Activated CD4-positive, alpha-beta T cell treated with anti-CD3 and anti-CD28 coated beads for 1 hour (primary cell): ENCODE data around the gene IGLL5.

Experiments used
- DNase-seq: peaks from one replicate; pipeline ENCODE4 v3.0.0-alpha.2; 2020

IGLL5 gene

DNA sequence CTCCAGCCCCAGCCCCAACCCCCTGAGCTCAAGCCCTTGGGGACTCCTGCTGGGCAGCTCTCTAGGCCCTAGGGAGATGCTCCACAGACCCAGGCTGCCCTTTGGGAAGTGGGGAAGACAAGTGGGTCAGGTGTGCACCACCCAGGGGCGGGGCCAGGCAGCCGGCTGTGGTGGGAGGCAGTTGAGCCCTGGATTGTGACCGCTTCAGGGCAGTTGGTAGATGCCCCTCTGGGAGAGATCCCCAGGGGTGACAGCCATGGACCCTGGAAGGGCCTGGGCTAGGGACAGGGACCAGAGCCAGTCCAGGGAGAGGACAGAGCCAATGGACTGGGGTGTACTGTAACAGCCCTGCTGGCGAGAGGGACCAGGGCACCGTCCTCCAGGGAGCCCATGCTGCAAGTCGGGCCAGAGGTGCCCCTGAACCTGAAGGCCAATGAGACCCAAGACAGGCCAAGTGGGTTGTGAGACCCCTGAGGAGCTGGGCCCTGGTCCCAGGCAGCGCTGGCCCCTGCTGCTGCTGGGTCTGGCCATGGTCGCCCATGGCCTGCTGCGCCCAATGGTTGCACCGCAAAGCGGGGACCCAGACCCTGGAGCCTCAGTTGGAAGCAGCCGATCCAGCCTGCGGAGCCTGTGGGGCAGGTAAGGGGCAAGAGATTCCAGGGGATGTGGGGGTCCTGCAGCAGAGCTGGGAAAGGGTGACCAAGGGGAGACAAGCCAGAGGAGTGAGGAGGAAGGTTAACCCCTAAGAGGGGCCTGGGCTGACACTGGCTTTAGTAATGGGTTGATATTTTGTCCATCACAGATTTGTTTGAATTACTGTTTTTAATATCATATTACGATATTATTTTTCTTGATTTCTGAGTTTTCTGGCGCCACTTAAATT is at the start of gene IGLL5:
Gene IGLL5 (plus strand): TSS at position 196 of the 883 bp plus-strand sequence. CDS start 238 bp downstream, at position 434.
- DNase-seq = no peak

DNA sequence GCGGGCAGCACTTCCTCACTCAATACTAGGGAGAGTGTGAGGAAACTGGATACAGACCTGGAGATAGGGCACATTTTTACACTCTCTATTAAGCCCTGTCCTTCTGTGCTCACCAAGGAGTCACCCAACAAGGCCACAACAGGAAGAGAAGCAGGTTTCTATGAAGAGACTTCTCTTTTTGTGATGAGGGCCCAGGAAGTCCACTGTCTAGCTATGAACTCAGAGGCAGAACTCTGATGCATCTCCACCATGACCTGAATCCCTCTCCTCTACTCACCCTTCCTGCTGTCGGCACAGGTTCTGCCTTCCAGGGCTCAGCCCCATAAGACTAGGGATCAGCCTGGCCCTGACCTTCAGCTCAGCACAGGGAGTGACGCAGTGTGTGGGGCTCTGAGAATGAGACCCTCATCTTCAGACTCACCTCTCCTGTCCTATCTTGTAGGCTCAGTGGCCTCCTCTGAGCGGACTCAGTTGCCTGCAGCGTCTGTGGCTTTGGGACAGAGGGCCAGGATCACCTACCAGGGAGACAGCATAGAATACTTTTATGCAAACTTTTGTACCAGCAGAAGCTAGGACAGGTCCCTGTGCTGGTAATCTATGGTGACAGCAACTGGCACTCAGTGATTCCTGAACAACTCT is 49.3 kb upstream of the IGLL5 start:
- DNase-seq = no peak

GRCh38 chr22:22839570-22840314 is 47.9 kb upstream of the IGLL5 start:
- no peak for DNase-seq

DNA sequence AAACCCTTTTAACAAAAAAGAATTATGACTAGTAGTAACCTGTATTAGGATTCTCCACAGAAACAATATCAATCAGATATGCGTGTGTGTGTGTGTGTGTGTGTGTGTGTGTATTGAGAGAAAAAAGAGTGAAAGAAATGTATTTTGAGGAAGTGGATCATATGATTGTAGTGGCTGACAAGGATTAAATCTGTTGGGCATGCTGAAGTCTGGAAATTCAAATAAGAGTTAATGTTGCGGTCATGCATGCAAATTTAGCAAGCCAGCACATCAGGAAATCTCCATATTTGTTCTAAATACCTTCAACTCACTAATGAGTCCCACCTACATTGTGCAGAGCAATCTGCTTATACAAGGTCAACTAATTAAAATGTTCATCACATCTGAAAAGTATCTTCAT is 46.8 kb upstream of the IGLL5 start:
- no peak for DNase-seq

DNA sequence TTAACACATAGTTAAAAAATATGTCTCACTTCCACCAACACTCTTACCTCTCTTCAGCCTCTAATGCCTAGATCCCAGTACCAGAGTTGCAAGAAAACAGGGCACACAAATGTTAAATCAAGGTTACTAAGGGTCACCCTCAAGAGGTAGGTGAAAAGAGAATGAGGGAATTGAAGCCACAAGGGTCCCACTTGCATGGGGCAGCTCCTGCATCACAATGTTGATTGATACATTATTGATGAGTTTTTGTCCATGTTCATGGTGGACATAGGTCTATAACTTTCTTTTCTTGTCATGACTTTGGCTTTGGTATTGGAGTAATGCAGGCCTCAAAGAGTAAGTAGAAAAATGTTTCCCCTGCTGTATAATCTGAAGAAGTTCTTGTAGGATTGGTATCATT is 46.0 kb upstream of the IGLL5 start:
- no peak for DNase-seq

DNA sequence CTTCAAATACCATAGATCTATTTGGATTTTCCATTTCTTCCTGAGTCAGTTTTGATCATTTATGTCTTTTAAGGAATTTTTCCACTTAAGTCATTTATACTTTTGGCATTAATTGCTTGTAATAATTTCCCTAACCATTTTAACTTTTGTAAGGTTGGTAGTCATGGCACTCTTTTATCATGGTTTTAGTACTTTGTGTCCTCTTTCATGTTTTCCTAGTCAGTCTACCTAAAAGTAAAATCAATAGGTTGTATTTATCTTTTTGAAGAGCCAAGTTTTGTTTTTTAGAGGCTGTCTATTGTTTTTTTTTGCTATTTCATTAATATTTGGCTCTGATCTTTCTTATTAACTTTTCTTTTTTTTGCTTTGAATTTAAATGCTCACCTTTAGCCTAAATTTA is 45.5 kb upstream of the IGLL5 start:
- DNase-seq = no peak

GRCh38 chr22:22843848-22844247 is 43.8 kb upstream of the IGLL5 start:
- DNase-seq = no peak

DNA sequence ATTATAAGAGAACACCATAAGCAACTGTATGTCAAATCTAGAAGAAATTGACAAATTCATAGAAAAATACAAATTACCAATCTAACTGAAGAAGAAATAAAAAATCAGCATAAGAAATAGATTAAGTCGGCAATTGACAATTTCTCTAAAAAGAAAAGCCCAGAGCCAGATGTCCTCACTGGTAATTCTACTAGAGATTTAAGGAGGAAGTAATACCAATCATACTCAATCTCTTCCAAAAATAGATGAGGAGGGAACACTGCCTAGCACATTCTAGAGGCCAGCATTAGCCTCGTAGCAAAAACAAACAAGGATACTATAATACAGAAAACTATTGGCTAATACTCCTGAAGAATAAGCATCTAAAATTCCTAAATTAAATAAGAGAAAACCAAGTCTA is 40.4 kb upstream of the IGLL5 start:
- DNase-seq = no peak

- DNase-seq = peak; percentile 47
These were observed 39.2 kb upstream of the IGLL5 start for GRCh38 chr22:22848364-22848866.

- DNase-seq = no peak
These were observed 37.7 kb upstream of the IGLL5 start for GRCh38 chr22:22849640-22850610.

- DNase-seq = no peak
These were observed 35.6 kb upstream of the IGLL5 start for GRCh38 chr22:22851969-22852368.

- no peak for DNase-seq
These were observed 33.9 kb upstream of the IGLL5 start for GRCh38 chr22:22853713-22854112.

DNA sequence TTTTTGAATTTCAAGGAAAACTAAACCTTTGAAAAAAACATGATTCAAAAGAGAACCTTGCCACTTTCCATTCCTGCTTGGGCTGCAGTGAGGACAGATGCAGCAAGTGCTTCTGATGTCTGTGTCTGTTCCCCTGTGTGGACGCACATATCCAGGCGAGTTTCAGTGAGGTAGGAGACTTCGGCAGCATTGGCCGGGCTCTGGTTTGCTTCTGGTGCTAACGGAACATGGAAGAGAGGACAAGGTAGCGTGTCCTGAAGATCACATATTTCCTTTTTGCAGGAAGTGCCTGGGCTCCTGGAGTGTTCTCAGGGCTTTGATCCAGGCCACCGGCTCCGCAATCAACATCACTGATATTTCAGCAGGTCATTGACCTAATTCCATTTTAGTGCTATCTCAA is 33.1 kb upstream of the IGLL5 start:
- no peak for DNase-seq

- DNase-seq = no peak
These were observed 32.5 kb upstream of the IGLL5 start for GRCh38 chr22:22855085-22855484.

DNA sequence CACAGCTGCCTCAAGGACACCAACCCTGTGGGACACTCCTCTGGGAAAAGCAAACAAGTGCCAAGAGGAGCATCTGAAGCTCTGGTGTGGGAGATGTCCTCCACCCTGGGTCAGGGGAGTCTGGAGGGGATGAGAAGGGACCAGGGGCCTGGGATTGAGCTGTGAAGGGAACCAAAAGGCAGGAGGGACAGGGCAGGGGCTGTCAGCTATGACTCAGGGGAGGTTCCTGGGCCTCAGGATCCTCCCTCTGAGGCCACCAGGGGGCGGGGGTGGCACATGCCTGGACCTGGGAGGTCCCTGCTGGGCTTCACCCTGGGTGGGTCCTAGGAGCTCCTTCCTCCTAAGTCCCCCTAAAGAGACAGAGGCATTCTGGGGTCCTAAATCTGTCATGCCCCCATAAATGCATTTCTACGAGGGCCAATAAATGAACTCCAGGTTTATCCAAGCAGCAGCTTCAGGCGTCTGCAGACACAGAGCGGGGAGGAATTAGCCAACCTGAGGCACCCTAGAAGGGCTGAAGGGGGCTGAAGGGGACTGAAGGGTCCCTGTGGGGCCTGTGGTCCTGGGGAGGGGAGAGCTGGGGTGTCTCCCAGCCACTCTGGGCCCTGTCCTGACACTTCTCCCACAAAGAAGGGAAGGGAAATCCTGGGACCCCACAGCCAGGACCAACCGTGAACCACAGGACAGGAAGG is 31.9 kb upstream of the IGLL5 start:
- DNase-seq = no peak

DNA sequence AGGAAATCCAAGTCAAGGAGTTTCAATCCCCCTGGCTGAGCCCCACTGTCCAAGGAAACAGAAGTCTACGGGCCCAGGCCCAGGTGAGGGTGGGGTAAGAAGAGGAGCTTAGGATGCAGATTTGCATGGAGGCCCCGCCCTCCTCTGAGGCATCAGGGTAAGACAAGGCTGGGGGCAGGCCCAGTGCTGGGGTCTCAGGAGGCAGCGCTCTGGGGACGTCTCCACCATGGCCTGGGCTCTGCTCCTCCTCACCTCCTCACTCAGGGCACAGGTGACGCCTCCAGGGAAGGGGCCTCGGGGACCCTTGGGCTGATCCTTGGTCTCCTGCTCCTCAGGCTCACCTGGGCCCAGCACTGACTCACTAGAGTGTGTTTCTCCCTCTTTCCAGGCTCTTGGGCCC is 31.3 kb upstream of the IGLL5 start:
- DNase-seq = no peak

GRCh38 chr22:22856885-22857606 is 30.6 kb upstream of the IGLL5 start:
- DNase-seq = no peak

GRCh38 chr22:22857607-22858558 is 29.7 kb upstream of the IGLL5 start:
- no peak for DNase-seq

- DNase-seq = no peak
These were observed 29.1 kb upstream of the IGLL5 start for GRCh38 chr22:22858559-22858937.

DNA sequence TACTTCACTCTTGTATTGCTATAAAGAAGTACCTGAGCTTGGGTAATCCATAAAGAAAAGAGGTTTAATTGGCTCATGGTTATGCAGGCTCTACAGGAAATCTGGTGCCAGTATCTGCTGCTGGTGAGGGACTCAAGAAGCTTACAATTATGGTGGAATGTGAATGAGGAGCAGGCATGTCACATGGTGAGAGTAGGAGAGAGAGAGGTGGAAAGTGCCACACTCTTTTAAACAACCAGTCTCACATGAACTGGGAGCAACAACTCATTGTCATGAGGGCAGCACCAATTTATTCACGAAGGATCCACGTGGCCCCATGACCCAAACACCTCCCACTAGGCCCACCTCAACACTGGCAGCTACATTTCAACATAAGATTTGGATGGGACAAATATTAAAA is 24.6 kb upstream of the IGLL5 start:
- no peak for DNase-seq
